22Rv1 (cell line): ENCODE measurements around the gene CCDC178.

ENCODE experiments used
- ZFX ChIP-seq: fragments of 450-650 bp; IDR thresholded peaks from 2 replicates; pipeline ENCODE4 v1.6.1; 2017; ENCODE audit warnings: antibody characterized with exemption, borderline replicate concordance
- TF ChIP-seq, protein P1 (sequence below): fragments of 450-650 bp; IDR thresholded peaks from 2 replicates; pipeline ENCODE4 v1.5.1; 2017; ENCODE audit warnings: mild to moderate bottlenecking

DNA sequence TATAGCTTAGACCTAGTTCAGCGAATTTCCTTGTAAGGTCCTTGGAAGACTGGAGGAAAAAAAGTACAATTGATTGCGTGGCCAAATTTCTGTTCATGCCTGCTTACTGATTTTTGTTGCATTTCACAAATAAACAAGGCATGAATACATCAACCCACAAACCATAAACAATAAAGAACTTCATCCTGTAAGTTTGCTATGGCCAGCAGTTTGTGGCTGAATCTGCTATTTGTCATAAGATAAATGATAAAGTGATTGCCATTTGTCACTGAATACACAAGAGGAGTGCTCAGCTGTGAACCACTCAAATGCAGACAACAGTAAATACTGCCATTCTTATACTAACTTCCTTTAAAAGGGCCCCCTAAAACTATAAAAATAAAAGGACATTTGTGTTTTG lies 259.5 kb downstream of the CCDC178 start:
- TF ChIP-seq, protein P1, sequence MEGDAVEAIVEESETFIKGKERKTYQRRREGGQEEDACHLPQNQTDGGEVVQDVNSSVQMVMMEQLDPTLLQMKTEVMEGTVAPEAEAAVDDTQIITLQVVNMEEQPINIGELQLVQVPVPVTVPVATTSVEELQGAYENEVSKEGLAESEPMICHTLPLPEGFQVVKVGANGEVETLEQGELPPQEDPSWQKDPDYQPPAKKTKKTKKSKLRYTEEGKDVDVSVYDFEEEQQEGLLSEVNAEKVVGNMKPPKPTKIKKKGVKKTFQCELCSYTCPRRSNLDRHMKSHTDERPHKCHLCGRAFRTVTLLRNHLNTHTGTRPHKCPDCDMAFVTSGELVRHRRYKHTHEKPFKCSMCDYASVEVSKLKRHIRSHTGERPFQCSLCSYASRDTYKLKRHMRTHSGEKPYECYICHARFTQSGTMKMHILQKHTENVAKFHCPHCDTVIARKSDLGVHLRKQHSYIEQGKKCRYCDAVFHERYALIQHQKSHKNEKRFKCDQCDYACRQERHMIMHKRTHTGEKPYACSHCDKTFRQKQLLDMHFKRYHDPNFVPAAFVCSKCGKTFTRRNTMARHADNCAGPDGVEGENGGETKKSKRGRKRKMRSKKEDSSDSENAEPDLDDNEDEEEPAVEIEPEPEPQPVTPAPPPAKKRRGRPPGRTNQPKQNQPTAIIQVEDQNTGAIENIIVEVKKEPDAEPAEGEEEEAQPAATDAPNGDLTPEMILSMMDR, result no peak
- TF ChIP-seq ZFX, result no peak
